ENCODE results near the gene ACBD7. TPM values are rescaled to one million over a fixed set of nuclear protein-coding genes. Genes with fewer than 3 reads are reported as not detected.

The ACBD7 gene
- 0.33 TPM for total RNA-seq (ENCODE audit: unreplicated experiment)
- long read RNA-seq, result 0 reads

- DNase-seq (ENCODE audit: low spot score), result peak; percentile 87
- Mint-ChIP-seq H3K27me3 (ENCODE audit: unreplicated experiment) (peaks cover 3% of the 10 kb centered on the region), H3K4me1 (ENCODE audit: unreplicated experiment) (no peaks in the 10 kb centered on the region), H3K4me3 (ENCODE audit: unreplicated experiment) (no peak within 1 kb of the TSS), H3K9me3 (ENCODE audit: unreplicated experiment) (no peaks in the 10 kb centered on the region), H3K36me3 (ENCODE audit: low read depth, unreplicated experiment) (no peaks in the 10 kb centered on the region), H3K27ac (ENCODE audit: unreplicated experiment) (no peak within 1 kb of the TSS)
- peak; percentile 29 for TF ChIP-seq CTCF (IDR thresholded peaks at IDR 0.05; ENCODE audit: unreplicated experiment)
Observed at GRCh38 chr10:15088428-15089261, at the start of gene ACBD7. Gene ACBD7 (minus strand): TSS chr10:15088776. CDS start chr10:15088728, 48 bp downstream.

- peaks cover 8% of the 10 kb centered on the region for H3K36me3 Mint-ChIP-seq (ENCODE audit: low read depth, unreplicated experiment)
- DNase-seq (ENCODE audit: low spot score), result no peak
- peaks cover 7% of the 10 kb centered on the region for H3K4me1 Mint-ChIP-seq (ENCODE audit: unreplicated experiment)
- no peaks in the 10 kb centered on the region for H3K27me3 Mint-ChIP-seq (ENCODE audit: unreplicated experiment)
- H3K27ac Mint-ChIP-seq (ENCODE audit: unreplicated experiment), result no peak overlapping the region
- H3K9me3 Mint-ChIP-seq (ENCODE audit: unreplicated experiment), result no peaks in the 10 kb centered on the region
- no peak for TF ChIP-seq CTCF (IDR thresholded peaks at IDR 0.05; ENCODE audit: unreplicated experiment)
- H3K4me3 Mint-ChIP-seq (ENCODE audit: unreplicated experiment), result no peak overlapping the region
Observed at GRCh38 chr10:15137636-15138035, 49.1 kb upstream of the ACBD7 start.

GRCh38 chr10:15137036-15137359 lies 48.4 kb upstream of the ACBD7 start:
- Mint-ChIP-seq H3K27ac (ENCODE audit: unreplicated experiment) (no peak overlapping the region), H3K36me3 (ENCODE audit: low read depth, unreplicated experiment) (peaks cover 8% of the 10 kb centered on the region), H3K4me1 (ENCODE audit: unreplicated experiment) (peaks cover 7% of the 10 kb centered on the region), H3K4me3 (ENCODE audit: unreplicated experiment) (no peak overlapping the region), H3K27me3 (ENCODE audit: unreplicated experiment) (no peaks in the 10 kb centered on the region), H3K9me3 (ENCODE audit: unreplicated experiment) (no peaks in the 10 kb centered on the region)
- no peak for TF ChIP-seq CTCF (IDR thresholded peaks at IDR 0.05; ENCODE audit: unreplicated experiment)
- no peak for DNase-seq (ENCODE audit: low spot score)

- H3K4me1 Mint-ChIP-seq (ENCODE audit: unreplicated experiment), result peaks cover 6% of the 10 kb centered on the region
- H3K9me3 Mint-ChIP-seq (ENCODE audit: unreplicated experiment), result no peaks in the 10 kb centered on the region
- TF ChIP-seq CTCF (IDR thresholded peaks at IDR 0.05; ENCODE audit: unreplicated experiment), result no peak
- DNase-seq (ENCODE audit: low spot score), result no peak
- peak overlapping the region; percentile 61 for H3K27ac Mint-ChIP-seq (ENCODE audit: unreplicated experiment)
- no peak overlapping the region for H3K4me3 Mint-ChIP-seq (ENCODE audit: unreplicated experiment)
- H3K36me3 Mint-ChIP-seq (ENCODE audit: low read depth, unreplicated experiment), result peaks cover 8% of the 10 kb centered on the region
- no peaks in the 10 kb centered on the region for H3K27me3 Mint-ChIP-seq (ENCODE audit: unreplicated experiment)
Observed at GRCh38 chr10:15136129-15137035, 47.8 kb upstream of the ACBD7 start.

All from endothelial cell (in vitro differentiated cells).